HUDEP-2 (cell line): Measurements from ENCODE around the gene GALNT2.

Experiments
- DNase-seq, 76 experiments: peaks; one replicate each; lab custom pipeline; 2025; ENCODE audit not compliant: unreplicated experiment in 76 of 76; lab: John Stamatoyannopoulos, UW

Gene GALNT2

DNA sequence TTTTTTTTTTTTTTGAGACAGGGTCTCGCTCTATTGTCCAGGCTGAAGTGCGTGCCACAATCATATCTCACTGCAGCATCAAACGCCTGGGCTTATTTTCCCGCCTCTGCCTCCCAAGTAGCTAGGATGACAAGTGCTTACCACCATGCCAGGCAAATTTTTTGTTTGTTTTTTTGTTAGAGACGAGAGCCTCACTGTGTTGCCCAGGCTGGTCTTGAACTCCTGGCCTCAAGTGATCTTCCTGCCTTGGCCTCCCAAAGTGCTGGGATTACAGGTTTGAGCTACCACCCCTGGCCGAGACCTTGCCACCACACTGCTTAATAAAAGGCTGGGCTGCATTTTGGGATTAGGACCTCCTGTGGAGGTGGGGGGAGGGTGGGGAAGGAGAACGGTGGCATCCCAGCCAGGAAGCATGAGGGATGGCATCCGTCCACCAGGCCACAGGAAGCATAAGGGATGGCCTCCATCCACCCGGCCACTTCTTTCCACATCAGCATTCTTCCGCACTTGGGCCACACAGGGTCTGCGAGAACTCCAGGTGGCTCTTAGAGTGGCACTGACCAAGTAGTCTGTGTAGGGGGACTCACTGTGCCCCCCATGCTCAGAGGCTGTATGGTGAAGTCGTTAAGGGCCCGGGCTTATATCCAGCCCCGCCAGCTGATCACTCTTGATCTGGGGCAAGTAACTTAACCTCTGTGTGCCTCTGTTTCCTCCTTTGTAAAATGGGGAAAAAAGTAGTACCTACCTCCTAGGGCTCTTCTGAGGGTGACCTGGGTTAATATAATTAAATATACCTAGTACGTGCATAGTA, 75.0 kb downstream of the GALNT2 start:
- DNase-seq: no peak

DNA sequence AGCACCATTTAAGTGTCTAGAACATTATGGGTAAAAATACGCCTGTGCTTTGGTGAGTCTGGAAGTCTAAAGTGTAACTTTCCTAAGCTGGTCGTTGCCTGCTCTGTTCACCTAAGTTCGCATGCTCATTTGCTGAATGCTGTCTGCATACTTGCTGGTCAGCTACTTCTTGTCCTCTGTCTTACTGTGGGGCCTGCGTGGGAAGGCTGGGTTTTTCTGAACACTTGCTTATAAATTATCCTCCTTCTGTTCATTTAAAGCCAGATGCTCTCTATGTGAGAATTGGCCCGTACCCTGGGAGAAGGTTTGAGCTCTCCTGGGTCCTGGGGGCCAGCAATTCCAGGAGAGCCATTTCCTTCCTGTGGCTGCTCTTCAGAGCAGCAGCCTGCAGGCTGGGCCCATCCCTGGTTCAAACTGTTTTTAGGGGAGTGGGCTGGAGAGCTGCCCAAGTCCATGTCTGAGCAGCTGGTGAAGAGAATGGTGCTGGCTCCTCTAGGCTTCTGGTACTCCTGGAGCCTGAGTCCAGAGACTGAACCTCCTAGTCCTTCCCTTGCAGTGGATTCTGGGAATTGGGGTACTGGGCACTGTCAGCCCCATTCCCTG, 75.7 kb downstream of the GALNT2 start:
- peak in 2 of 76 experiments; percentile 37 to 56 for DNase-seq

DNA sequence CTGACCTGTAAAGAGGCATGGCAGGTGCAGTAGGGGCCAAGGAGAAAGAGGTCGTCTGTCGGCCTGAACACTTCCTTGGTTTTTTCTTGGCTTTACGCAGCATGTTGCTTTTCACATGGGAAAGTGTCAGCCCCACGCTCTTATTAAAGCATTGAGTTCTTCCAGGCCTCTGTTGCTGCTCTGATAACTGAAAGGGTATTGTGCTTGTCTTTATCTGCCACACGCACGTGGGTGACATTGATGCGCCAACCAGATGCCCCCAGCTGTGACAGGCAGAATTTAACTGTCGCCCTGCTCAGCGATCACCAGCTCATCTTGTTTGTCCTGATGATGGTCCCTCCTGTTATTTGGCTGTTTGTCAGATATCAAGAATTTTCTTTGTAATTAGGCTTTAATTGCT, 76.5 kb downstream of the GALNT2 start:
- peak in 74 of 76 experiments; percentile 34 to 96 (median 87) for DNase-seq

DNA sequence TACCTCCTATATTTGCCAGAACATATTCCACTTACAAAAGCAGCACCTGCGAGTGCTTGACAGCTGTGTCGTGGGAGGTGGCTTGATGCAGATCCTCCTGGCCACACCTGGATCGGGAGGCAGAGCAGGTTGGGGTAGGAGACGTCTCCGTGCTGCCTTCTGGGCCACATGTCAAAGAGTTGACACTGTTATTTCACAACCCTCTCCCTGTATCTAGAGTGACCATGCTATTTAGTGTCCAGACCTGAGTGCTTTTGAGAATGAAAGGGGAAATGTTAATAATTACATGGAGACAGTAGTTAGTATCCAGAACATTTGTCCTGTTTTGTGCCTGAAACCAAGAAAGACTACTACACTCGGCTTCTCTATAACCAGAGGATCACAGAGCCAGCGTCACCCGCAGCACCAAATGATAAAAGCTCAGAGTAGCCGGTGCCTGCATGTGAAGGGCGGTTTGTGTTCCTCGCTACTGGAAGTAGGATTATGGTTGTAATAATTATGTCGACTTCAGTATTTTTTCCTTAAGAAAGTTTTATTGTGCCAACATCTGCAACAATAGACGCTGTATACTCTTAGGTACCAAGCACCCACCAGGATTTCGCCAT, 77.1 kb downstream of the GALNT2 start:
- peak in 3 of 76 experiments; percentile 42 to 59 (median 46) for DNase-seq

DNA sequence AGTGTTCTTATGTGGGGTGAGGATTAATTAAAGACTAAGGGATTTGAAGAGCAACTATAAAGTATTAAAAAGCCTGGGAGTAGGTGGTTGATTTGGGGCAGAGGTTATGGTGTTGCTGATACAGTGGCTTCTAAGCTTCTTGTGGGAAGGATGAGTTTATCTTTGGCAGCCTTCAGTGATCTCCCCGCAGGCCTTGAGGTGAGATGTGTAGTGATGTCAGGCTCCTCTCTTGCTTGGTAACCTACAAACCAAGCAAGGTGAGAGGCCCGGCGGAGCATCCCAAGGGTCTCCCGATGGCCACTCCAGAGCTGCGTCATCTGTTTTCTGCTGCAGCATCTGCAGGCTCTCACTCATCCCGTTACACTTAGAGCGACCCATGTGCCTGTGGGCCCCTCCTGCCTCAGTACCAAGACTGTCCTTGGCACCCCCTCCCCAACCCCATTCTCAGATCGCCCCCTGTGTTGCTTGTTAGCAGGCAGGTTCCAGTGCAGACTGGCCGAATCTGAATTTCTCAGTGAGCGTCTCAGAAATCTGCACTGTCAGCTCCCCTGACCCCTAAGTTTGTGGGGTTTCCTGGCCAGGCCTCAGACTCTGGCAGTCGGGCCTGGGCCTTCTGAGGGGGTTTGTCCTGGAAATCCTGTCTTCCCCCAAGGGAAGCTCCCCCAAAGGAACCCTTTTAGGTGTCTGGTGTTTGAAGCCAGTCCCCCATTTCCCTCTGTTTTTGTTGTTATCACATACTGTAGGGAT, 77.9 kb downstream of the GALNT2 start:
- peak in 20 of 76 experiments; percentile 10 to 51 (median 25) for DNase-seq

DNA sequence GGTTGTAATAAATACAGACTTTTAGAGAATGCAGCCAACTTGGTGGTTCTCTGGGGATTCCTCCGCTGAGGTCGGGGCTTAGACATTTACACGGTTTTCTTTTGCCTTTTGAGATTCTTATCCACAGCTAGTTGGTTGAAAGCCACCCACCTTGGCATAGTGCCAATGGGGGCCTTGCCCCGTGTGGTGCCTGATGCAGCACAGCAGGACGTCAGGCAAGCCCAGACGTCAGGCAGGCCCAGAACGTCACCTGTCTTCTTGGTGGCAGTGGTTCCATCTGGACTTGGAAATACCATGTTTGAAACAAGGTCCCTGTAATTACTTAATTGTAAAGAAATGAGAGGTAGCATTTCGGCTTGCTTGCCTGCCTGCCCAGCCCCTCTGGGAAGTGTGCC, 78.5 kb downstream of the GALNT2 start:
- DNase-seq: peak in 65 of 76 experiments; percentile 19 to 85 (median 56)

DNA sequence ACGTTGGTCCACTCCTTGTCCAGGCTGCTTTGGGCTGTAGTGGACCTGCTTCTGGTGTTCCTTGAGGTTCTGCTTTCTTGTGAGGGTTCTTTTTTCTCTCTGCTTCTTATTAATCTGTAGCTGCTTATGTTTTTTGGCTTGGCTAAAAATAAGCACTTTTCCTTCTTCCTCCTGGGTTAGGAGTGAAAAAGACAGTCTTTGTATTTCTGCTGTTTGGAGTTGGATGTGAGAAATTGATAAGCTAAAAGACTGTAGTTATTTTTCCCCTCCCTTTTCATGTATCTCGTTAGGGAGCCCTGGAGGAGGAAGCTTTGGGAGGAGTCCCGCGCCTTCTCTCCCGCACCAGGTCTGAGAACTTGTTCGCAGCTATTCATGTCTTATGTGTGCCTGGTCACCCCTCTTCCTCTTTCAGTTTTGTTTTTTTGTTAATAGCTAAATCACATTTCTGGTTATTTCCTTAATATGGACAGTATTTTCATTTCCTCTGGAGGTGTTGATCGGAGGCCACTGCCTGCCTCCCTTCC, 79.0 kb downstream of the GALNT2 start:
- peak in 49 of 76 experiments; percentile 14 to 70 (median 33) for DNase-seq

DNA sequence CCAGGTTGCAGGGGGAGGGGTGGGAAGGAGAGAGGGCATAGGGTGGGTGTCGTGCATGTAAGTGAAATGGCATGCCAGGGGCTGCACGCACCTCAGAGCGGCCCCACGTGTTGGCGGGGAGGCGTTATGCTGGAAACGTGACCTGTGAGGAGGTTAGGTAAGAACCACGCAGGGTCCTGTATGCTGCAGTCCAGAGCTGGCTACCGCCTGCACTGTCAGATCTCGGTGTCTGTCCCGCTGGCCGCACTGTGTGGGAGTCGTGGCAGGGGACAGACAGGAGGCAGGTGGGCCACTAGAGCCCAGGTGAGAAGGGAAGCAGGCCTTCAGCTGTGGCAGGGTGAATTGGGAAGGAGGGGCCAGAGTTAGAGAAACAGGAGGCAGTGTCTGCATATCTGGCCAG, 79.7 kb downstream of the GALNT2 start:
- no peak for DNase-seq

DNA sequence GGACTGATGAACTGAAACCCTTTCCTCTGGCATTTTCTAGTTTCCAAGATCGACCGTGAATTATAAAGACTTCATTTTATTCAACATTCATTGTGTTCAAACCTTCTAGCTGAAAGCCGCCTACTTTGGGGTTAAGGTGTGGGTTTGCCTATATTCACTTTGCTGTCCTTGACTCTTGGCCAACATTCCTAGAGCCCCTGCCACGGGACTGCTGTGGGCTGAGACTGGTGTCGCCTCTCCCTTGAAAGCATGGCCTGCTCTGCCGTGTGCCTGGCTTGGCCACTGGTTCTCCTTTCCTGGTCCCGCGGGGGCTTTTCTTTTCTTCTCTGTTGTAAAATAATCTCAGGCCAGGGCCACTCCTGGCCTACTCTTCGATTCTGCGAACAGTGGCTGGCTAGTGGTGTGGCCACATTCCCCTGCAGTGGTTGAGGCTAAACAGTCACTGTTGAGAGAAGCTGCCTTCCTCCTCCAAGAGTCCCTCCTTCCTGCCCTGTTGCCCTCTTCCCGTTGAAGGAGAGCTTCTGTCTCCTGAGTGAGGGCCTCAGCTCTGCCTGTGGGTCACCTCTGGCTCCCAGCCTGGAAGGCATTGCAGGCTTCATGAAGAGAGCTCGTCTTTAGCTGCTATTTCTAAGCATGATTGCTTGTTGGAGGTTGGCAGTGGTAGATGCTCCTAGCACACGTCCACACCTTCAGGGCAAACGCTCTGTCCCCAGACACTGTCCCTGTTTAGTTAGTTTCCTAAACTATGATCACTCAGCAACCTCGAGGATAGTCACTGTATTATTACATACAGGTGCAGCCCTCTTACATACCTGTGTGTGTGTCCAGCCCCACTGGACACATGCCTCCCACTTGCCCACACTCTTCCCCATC, 80.5 kb downstream of the GALNT2 start:
- no peak for DNase-seq

DNA sequence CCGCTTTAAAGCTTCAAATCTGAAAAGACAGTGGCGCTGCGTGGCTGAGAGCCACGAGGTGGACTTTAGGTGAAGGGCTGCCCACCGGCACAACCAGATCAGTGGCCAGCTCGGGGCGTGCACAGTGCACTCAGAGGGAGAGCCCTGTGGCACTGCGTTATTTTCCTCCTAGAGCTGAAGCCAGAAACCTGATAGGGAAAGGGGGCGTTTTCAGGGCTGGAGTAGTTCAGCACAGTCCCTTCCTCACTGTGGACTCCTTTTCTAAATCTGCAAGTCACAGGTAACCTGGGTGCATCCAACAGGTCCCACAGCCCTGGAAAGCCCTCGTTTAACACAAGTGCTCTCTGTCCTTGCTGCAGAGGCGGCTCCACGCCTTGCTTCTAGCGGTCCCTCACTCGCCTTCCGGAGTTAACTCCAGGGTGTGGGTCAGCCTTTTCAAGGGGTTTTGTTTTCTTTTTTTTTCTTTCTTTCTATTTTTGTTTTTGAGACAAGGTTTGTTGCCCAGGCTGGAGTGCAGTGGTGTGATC, 81.2 kb downstream of the GALNT2 start:
- peak in 1 of 76 experiments; percentile 10 for DNase-seq

DNA sequence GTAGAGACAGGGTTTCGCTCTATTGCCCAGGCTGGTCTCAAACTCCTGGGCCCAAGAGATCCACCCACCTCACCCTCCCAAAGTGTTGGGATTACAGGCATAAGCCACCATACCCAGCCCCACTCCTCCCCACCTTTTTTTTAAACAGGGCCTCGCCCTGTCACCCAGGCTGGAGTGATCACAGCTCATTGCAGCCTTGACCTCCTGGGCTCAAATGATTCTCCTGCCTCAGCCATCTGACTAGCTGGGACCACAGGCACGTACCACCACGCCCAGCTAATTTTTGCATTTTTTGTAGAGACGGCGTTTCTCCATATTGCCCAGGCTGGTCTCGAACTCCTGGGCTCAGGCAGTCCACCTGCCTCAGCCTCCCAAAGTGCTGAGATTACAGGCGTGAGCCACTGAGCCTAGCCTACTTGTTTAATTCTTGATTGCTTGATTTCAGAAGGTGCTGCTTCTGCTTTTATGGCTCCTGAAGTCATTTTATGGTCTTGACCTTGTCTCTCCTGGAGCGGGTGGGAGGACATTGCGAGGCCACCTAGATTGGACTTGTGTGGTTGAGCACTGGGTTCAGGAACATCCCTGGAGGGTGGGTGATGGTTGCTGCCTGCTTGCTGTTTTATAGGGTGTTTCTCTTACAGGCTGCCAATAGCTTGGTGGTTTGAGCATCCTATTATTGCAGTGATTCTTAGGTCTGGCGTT, 81.9 kb downstream of the GALNT2 start:
- DNase-seq: no peak

DNA sequence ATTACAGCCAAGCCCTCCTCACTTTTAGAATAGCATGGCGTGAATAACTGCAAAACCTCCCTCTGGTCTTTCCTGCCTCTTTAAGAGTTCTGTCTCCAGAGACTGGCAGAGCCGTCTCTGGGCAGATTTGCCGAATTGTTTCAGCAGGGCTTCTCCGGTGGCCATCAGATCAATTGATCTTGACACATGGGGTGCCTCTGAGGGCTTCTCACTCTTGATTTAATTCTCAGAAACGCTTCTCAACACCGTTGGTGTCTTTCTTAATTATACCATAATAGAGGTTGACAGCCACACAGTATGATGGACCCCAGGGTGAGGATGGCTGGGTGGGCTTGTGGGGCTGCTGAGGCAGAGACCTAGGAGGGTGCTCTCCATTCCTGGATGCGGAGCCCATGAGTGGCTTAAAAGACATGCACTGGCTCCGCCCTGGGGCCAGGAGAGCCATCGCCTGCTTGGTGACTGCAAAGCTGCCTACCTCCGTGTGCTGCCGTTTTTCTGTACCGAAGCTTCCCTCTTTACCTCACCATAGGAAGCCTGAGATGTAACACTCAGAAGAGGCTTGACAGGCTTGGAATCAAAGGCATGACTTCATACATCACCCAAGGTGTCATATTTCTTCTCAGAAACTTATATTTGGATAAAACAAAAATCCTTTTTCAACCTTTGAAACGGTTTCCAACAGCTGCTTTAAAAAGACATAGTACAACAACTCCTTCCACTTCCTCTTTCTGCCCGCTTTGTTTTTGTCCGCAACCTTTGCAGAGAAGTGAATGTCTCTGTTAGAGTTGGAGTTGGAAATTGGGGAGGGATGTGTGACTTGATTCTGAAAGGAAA, 82.9 kb downstream of the GALNT2 start:
- DNase-seq: peak in 32 of 76 experiments; percentile 10 to 74 (median 30)

DNA sequence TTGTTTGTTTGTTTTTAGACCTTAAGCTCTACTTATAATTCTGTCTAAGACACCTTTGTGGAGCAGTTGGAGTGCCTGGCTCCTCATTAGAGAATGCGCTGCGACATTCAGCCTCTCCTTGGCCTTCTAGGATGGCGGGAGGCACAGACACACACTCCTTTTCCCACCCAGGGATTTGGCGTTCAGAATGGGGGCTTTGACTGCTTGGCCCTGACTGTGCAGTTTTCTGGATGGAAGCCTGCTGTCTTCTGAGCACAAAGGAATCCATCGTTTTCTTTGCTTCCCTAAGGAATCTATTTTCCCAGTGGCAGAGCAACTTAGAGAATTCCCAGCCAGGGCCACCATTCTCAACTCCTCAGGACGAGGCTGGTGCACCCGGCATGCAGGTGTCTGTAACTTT, 83.6 kb downstream of the GALNT2 start:
- no peak for DNase-seq

DNA sequence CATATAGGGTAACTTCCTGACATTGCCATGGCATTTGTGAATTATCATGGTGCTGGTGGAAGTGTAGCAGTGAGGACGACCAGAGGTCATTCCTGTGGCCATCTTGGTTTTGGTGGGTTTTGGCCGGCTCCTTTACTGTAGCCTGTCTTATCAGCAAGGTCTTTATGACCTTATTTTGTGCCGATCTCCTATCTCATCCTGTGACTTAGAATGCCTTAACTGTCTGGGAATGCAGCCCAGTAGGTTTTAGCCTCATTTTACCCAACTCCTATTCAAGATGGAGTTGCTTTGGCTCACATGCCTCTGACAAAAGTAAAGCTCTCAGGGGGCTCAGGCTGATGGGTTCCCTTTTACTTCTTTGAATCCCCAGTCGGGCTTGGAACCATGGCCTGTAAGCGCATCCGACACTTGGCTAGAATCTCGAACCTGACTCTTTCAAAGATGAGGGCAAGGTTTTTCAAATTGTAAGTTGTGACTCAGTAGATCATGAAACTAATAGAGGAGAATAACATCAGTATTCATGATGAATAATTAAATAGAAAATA, 85.0 kb downstream of the GALNT2 start:
- DNase-seq: no peak

DNA sequence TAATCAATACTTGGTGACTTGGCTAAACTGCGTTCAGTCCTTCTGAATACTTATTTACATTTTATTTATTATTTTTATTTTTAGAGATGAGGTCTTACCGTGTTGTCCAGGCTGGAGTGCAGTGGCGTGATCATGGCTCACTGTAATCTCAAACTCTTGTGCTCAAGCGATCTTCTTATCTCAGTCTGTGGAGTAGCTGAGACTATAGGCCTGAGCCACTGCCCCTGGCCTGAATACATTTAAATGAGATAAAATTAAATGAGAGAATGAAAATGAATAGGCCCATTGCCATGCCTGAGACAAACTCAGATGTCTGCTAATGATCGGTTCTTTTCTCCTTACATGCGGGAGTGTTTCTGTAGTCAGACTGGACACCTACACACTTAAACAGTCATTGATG, 86.0 kb downstream of the GALNT2 start:
- peak in 24 of 76 experiments; percentile 9 to 54 (median 26) for DNase-seq

DNA sequence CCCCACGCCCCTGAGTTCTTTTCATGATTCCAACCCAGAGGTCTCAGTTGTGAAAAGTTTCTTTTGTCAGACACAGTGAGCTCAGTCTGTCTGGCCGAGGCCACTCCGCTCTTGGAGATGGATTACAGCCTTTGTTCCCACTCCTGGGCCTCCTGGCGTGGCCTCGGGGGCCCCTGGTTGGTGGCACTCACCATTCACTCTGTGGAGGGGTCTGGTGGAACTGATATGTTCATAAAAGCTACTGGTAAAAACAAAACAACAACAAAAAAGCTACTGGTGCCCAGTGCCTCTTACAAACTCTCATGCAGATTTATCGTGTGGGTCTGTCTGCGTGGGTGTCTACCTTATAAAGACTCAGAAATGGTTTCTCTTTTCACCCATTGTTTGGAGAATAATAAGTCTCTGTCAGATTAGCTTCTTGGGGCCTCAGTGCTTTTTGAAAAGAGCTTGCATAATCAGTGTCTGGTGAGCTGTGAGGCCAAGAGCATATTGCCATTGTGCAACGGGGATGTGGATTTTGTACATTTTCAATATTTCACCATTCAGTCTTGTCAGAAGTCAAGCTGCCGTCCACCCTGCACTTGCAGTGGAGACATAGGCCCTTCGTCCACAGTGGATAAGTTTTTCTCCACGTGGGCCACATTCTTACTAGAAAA, 86.7 kb downstream of the GALNT2 start:
- no peak for DNase-seq

DNA sequence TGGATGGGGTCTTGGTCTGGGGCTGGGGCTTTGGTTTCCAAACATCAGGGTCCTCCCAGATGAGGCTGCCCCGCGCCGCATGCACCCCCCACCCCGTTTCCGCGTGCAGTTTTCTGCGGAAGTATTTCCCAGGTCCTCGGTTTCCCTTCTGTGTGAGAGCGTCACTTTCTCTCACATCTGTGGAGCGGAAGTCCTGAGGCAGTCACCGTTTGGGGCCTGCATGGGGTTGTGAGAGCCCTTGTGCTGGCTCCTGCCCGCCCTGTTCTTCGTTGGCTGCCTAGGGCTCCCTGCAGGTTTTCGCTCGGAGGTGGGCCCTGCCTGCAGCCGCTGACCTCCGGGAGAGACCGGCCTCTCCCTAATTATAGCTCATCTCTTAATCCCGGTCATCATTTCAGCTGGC, 88.0 kb downstream of the GALNT2 start:
- no peak for DNase-seq
